ENCODE measurements around the gene TMEM270. TPM values are rescaled to one million over a fixed set of nuclear protein-coding genes. Genes with fewer than 3 reads are reported as not detected.

TMEM270 gene
- polyA plus RNA-seq, 1 donor from 2014 or later: not detected

DNA sequence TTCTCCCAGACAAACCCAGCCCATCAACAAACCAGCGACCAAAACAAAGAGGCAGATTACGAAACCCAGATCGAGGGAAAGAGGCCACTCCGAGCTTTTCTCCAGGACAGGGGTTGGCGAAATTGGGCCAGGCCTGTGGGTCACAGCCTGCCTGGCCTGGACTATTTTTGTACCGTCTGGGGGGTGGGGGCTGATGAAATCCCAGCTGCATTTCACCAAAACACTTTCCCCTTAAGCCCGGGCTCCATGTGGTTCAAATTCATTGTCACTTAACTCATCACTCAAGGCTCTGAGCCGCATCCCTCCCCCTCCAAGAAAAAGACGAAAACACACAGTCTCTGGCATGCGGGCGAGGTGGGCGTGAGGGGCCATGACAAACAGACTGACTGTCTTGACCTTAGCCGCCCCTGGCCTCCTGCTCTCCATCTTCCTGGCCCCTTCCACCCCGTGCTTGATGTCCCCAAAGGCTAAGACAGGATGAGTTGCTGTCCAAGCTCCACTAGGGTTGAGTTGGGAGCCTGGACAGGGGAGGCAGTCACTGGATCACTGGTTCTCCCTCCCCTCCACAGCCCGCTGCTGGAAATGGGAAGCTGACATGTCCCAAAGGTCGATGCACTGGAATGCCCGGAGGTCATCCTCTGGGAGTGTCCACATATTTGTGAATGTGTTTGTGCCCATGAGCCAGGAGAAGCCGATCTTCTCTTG is 19.2 kb downstream of the TMEM270 start:
- Histone ChIP-seq H3K9me2 (ENCODE audit: insufficient read depth, low read length) (no peaks in the 10 kb centered on the region), H3K79me2 (replicated peaks; ENCODE audit: insufficient read depth, low read length) (no peaks in the 10 kb centered on the region), H3K4me3 (ENCODE audit: low read length) (no peak overlapping the region), H3K27ac (ENCODE audit: low read length) (no peak overlapping the region), H4K20me1 (ENCODE audit: insufficient read depth) (no peaks in the 10 kb centered on the region), H3K36me3 (ENCODE audit: insufficient read depth, low read length) (no peaks in the 10 kb centered on the region), H3K9ac (ENCODE audit: low read length) (no peak overlapping the region), H3K4me2 (ENCODE audit: low read length) (no peak overlapping the region), H3F3A (ENCODE audit: insufficient read depth, low read length, poor library complexity, severe bottlenecking) (no peaks in the 10 kb centered on the region), H3K9me3 (ENCODE audit: low read length) (no peaks in the 10 kb centered on the region), H3K27me3 (ENCODE audit: insufficient read depth, low read depth, low read length) (no peaks in the 10 kb centered on the region), H2AFZ (ENCODE audit: low read depth, low read length) (no peak overlapping the region)
- TF ChIP-seq RAD21 (conservative IDR thresholded peaks at IDR 0.05) (no peak), POLR2AphosphoS5 (IDR thresholded peaks at IDR 0.05) (no peak), MXI1 (conservative IDR thresholded peaks at IDR 0.05; ENCODE audit: poor library complexity, severe bottlenecking) (no peak), EP300 (conservative IDR thresholded peaks at IDR 0.05; ENCODE audit: poor library complexity, severe bottlenecking) (no peak), TAF1 (IDR thresholded peaks at IDR 0.05; ENCODE audit: low read depth) (no peak), SMC3 (conservative IDR thresholded peaks at IDR 0.05; ENCODE audit: poor library complexity) (no peak), EZH2 (IDR thresholded peaks at IDR 0.05; ENCODE audit: borderline replicate concordance, insufficient read depth, low read length, poor library complexity, severe bottlenecking) (no peak)
- TF ChIP-seq, protein P1, sequence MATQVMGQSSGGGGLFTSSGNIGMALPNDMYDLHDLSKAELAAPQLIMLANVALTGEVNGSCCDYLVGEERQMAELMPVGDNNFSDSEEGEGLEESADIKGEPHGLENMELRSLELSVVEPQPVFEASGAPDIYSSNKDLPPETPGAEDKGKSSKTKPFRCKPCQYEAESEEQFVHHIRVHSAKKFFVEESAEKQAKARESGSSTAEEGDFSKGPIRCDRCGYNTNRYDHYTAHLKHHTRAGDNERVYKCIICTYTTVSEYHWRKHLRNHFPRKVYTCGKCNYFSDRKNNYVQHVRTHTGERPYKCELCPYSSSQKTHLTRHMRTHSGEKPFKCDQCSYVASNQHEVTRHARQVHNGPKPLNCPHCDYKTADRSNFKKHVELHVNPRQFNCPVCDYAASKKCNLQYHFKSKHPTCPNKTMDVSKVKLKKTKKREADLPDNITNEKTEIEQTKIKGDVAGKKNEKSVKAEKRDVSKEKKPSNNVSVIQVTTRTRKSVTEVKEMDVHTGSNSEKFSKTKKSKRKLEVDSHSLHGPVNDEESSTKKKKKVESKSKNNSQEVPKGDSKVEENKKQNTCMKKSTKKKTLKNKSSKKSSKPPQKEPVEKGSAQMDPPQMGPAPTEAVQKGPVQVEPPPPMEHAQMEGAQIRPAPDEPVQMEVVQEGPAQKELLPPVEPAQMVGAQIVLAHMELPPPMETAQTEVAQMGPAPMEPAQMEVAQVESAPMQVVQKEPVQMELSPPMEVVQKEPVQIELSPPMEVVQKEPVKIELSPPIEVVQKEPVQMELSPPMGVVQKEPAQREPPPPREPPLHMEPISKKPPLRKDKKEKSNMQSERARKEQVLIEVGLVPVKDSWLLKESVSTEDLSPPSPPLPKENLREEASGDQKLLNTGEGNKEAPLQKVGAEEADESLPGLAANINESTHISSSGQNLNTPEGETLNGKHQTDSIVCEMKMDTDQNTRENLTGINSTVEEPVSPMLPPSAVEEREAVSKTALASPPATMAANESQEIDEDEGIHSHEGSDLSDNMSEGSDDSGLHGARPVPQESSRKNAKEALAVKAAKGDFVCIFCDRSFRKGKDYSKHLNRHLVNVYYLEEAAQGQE (IDR thresholded peaks at IDR 0.05; ENCODE audit: borderline replicate concordance): no peak
- TF ChIP-seq, protein P2, sequence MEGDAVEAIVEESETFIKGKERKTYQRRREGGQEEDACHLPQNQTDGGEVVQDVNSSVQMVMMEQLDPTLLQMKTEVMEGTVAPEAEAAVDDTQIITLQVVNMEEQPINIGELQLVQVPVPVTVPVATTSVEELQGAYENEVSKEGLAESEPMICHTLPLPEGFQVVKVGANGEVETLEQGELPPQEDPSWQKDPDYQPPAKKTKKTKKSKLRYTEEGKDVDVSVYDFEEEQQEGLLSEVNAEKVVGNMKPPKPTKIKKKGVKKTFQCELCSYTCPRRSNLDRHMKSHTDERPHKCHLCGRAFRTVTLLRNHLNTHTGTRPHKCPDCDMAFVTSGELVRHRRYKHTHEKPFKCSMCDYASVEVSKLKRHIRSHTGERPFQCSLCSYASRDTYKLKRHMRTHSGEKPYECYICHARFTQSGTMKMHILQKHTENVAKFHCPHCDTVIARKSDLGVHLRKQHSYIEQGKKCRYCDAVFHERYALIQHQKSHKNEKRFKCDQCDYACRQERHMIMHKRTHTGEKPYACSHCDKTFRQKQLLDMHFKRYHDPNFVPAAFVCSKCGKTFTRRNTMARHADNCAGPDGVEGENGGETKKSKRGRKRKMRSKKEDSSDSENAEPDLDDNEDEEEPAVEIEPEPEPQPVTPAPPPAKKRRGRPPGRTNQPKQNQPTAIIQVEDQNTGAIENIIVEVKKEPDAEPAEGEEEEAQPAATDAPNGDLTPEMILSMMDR (IDR thresholded peaks at IDR 0.05; ENCODE audit: poor library complexity, severe bottlenecking): no peak

DNA sequence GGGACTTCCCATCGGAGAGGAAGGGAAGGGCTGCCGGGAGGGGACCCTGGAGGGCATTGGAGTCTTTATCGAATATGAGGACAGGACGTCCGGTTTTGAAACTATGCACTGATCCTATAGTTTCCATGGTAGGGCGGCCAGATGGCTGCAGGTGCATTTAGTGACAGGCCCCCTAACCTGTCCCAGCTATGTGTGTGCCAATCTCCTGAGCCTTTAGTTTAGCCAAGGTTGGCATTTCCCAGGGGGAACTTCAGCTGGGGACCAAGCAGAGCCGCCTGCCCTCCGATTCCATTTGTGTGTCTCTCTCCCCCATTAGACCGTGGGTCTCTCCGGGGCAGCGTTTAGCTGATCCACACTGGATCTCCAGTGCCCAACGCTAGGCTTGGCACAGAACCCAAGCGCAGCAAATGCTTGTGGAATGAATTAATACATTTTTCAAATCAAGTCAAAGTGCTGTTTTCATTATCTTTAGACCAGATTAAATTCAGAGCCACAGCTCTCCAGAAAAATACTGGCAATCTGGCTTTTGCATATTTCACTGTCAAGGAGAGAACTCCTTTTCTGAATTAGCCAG is 19.9 kb downstream of the TMEM270 start:
- Histone ChIP-seq H4K20me1 (ENCODE audit: insufficient read depth) (no peaks in the 10 kb centered on the region), H3K36me3 (ENCODE audit: insufficient read depth, low read length) (no peaks in the 10 kb centered on the region), H3F3A (ENCODE audit: insufficient read depth, low read length, poor library complexity, severe bottlenecking) (no peaks in the 10 kb centered on the region), H3K79me2 (replicated peaks; ENCODE audit: insufficient read depth, low read length) (no peaks in the 10 kb centered on the region), H2AFZ (ENCODE audit: low read depth, low read length) (no peak overlapping the region), H3K9me2 (ENCODE audit: insufficient read depth, low read length) (no peaks in the 10 kb centered on the region), H3K27me3 (ENCODE audit: insufficient read depth, low read depth, low read length) (no peaks in the 10 kb centered on the region), H3K27ac (ENCODE audit: low read length) (no peak overlapping the region), H3K4me2 (ENCODE audit: low read length) (no peak overlapping the region), H3K4me3 (ENCODE audit: low read length) (no peak overlapping the region), H3K9me3 (ENCODE audit: low read length) (no peaks in the 10 kb centered on the region), H3K9ac (ENCODE audit: low read length) (no peak overlapping the region)
- TF ChIP-seq, protein P1 (IDR thresholded peaks at IDR 0.05; ENCODE audit: borderline replicate concordance): no peak
- no peak for TF ChIP-seq POLR2AphosphoS5 (IDR thresholded peaks at IDR 0.05)
- no peak for TF ChIP-seq SMC3 (conservative IDR thresholded peaks at IDR 0.05; ENCODE audit: poor library complexity)
- TF ChIP-seq EP300 (conservative IDR thresholded peaks at IDR 0.05; ENCODE audit: poor library complexity, severe bottlenecking): no peak
- TF ChIP-seq, protein P2 (IDR thresholded peaks at IDR 0.05; ENCODE audit: poor library complexity, severe bottlenecking): no peak
- TF ChIP-seq EZH2 (IDR thresholded peaks at IDR 0.05; ENCODE audit: borderline replicate concordance, insufficient read depth, low read length, poor library complexity, severe bottlenecking): no peak
- TF ChIP-seq MXI1 (conservative IDR thresholded peaks at IDR 0.05; ENCODE audit: poor library complexity, severe bottlenecking): no peak
- TF ChIP-seq RAD21 (conservative IDR thresholded peaks at IDR 0.05): no peak
- no peak for TF ChIP-seq TAF1 (IDR thresholded peaks at IDR 0.05; ENCODE audit: low read depth)

Measured in neural cell (in vitro differentiated cells).